K562 (cell line): ENCODE data around the gene PGPEP1. TPM values are rescaled to one million over a fixed set of nuclear protein-coding genes. Genes with fewer than 3 reads are reported as not detected.

Experiments used
- MYNN ChIP-seq, 2 experiments: sonication (generic); formaldehyde crosslinking in 1 of 2; IDR thresholded peaks; 2 replicates each; pipeline versions ENCODE4 v1.5.0 to v1.6.1; 2016 to 2020; ENCODE audit warnings: antibody characterized with exemption in 1 of 2, missing genetic modification reagents in 1 of 2
- PHB2 ChIP-seq: fragments of 450-650 bp; IDR thresholded peaks from 2 replicates; pipeline ENCODE4 v1.6.1; 2017; ENCODE audit warnings: low read depth
- TGIF2 ChIP-seq: sonication (generic); formaldehyde crosslinking; IDR thresholded peaks from 2 replicates; pipeline ENCODE4 v1.8.1; 2022; ENCODE audit warnings: mild to moderate bottlenecking, missing genetic modification reagents, moderate library complexity
- VEZF1 ChIP-seq: fragments of 200-800 bp; sonication (Bioruptor generic); IDR thresholded peaks from 2 replicates; pipeline ENCODE4 v1.6.1; 2017; ENCODE audit warnings: missing genetic modification characterization, missing compliant biosample characterization
- ZBTB2 ChIP-seq: fragments of 450-650 bp; IDR thresholded peaks from 2 replicates; pipeline ENCODE4 v1.6.1; 2016; ENCODE audit warnings: antibody characterized with exemption
- ZNF347 ChIP-seq: fragments of 450-650 bp; formaldehyde crosslinking; IDR thresholded peaks from 2 replicates; pipeline ENCODE4 v1.4.0; 2020; ENCODE audit warnings: low read depth, mild to moderate bottlenecking, moderate library complexity
- ZNF407 ChIP-seq: fragments of 450-650 bp; IDR thresholded peaks from 2 replicates; pipeline ENCODE4 v1.6.1; 2016; ENCODE audit warnings: low read depth
- polyA plus RNA-seq, 8 experiments: library from polyadenylated mRNA; depleted of rRNA in 4 of 8; stranded (reverse) in 5 of 8; unstranded in 3 of 8; fragments of >200 nt; fragmentation: Nextera tagmentation in 2 of 8; fragmentation: Illumina TruSeq in 1 of 8; extraction: Ambion mirVana in 2 of 8; extraction: Trizol in 1 of 8; gene quantifications; 2 replicates each; pipeline versions ENCODE4 v1.2.1 to v1.2.3, GENCODE V29; 2011 to 2014; ENCODE audit warnings: inconsistent platforms in 1 of 8, missing spikeins in 1 of 8
- total RNA-seq, 7 experiments: library from RNA; depleted of rRNA in 6 of 7; stranded (reverse); fragments of >200 nt in 6 of 7; fragmentation: Illumina TruSeq in 2 of 7; extraction: Trizol in 2 of 7; gene quantifications; 2 replicates each; pipeline versions ENCODE4 v1.2.1 to v1.2.3, GENCODE V29; 2011 to 2021; ENCODE audit warnings: low replicate concordance in 1 of 7
- TF ChIP-seq, protein P1 (sequence below): fragments of 450-650 bp; IDR thresholded peaks from 2 replicates; pipeline ENCODE4 v1.7.0; 2016; ENCODE audit warnings: borderline replicate concordance
- TF ChIP-seq, protein P2 (sequence below): sonication (generic); formaldehyde crosslinking; IDR thresholded peaks from 2 replicates; pipeline ENCODE4 v1.8.0; 2022; ENCODE audit warnings: missing genetic modification reagents, mild to moderate bottlenecking, borderline replicate concordance

The PGPEP1 gene
- total and polyA plus RNA-seq, 9 of the 15 experiments (the other 6 are each of a cell fraction or from before 2014, with no cell fraction given), result 10.0 to 69.6 (median 33.5) TPM

DNA sequence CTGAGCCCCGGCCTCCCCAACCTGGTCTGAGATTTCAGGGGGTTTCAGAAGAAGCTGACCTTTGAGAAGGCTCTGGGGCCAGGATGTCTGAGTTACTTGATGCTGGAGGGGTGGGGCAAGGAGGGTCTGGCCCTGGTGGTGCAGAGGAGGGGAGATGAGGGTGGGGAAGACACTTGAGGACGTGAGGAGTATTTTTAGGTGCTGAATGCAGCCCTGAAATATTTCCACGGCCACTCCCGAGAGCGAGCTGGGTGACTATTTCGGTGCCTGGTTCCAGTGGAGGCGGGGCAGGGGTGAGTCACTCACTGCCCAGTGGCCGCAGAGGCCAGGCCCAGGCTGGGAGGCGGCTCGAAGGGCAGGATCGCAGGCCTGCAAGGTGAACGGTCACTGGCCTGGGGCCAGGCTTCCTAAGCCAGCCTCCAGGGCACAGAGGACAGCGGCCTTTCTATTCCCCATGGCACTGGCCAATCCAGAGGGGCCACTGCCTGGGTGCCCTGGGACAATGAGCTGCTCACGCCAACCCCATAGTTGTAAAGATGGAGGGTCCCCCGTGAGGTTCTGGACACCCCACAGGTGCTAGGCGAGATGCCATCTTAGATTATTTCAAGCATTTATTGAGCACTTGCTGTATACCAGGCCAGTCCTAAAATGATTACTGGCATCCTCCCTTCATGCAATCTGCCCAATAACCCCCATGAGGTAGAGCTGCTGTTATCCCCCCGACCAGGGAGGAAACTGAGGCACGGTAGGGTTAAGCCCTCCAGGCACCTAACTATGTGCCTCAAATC, 39.3 kb upstream of the PGPEP1 start (continued):
- peak; percentile 58 for TF ChIP-seq VEZF1 (CRISPR knock-in tag)
- TF ChIP-seq MYNN (IDR thresholded peaks at IDR 0.05), result 0 out of 2 replicates have a peak, but pooled peaks have one; percentile 23
- no peak for TF ChIP-seq MYNN (CRISPR knock-in tag; IDR thresholded peaks at IDR 0.05)
- TF ChIP-seq, protein P1, sequence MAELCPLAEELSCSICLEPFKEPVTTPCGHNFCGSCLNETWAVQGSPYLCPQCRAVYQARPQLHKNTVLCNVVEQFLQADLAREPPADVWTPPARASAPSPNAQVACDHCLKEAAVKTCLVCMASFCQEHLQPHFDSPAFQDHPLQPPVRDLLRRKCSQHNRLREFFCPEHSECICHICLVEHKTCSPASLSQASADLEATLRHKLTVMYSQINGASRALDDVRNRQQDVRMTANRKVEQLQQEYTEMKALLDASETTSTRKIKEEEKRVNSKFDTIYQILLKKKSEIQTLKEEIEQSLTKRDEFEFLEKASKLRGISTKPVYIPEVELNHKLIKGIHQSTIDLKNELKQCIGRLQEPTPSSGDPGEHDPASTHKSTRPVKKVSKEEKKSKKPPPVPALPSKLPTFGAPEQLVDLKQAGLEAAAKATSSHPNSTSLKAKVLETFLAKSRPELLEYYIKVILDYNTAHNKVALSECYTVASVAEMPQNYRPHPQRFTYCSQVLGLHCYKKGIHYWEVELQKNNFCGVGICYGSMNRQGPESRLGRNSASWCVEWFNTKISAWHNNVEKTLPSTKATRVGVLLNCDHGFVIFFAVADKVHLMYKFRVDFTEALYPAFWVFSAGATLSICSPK, result no peak
- no peak for TF ChIP-seq TGIF2 (CRISPR knock-in tag)
- TF ChIP-seq ZBTB2, result peak; percentile 51; the same call in 1 of the 2 replicates
- TF ChIP-seq, protein P2, sequence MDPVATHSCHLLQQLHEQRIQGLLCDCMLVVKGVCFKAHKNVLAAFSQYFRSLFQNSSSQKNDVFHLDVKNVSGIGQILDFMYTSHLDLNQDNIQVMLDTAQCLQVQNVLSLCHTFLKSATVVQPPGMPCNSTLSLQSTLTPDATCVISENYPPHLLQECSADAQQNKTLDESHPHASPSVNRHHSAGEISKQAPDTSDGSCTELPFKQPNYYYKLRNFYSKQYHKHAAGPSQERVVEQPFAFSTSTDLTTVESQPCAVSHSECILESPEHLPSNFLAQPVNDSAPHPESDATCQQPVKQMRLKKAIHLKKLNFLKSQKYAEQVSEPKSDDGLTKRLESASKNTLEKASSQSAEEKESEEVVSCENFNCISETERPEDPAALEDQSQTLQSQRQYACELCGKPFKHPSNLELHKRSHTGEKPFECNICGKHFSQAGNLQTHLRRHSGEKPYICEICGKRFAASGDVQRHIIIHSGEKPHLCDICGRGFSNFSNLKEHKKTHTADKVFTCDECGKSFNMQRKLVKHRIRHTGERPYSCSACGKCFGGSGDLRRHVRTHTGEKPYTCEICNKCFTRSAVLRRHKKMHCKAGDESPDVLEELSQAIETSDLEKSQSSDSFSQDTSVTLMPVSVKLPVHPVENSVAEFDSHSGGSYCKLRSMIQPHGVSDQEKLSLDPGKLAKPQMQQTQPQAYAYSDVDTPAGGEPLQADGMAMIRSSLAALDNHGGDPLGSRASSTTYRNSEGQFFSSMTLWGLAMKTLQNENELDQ (CRISPR knock-in tag), result no peak
- TF ChIP-seq ZNF407, result no peak
- no peak for TF ChIP-seq ZNF347
- TF ChIP-seq PHB2, result no peak
